T-cell (primary cell): ENCODE data around the gene FRMD5. TPM values are rescaled to one million over a fixed set of nuclear protein-coding genes. Genes with fewer than 3 reads are reported as not detected.

Experiments used
- ATAC-seq, 4 experiments: fragments of 200-7000 bp in 3 of 4; fragments of 150-1000 bp in 1 of 4; cut with Tn5 transposase; replicated peaks in 1 of 4; 1 replicate in 3 of 4; 2 replicates in 1 of 4; pipeline ENCODE4 v1.10.0; 2021; ENCODE audit warnings: moderate library complexity in 3 of 4, mild to moderate bottlenecking in 2 of 4, moderate number of reproducible peaks in 1 of 4
- CTCF ChIA-PET, 2 donors: fragments of 300-600 bp; sonication (Branson Sonifier 250); formaldehyde crosslinking; loops; one replicate each; lab custom pipeline; 2022; ENCODE audit warnings: antibody characterized with exemption in 2 of 2; lab: Charles Lee
- POLR2A ChIA-PET, 2 donors: fragments of 300-600 bp; sonication (Branson Sonifier 250); formaldehyde crosslinking; loops; one replicate each; lab custom pipeline; 2022; ENCODE audit warnings: antibody characterized with exemption in 2 of 2; lab: Charles Lee
- DNase-seq, 35 experiments: peaks; one replicate each; pipeline versions ENCODE4 v3.0.0 to v3.0.0-alpha.2; 2013 to 2023
- H3K27ac ChIP-seq: one replicate; pipeline ENCODE4 v1.5.1; 2013; ENCODE audit warnings: low read length
- H3K27me3 ChIP-seq, 2 experiments: replicated peaks in 1 of 2; 1 replicate in 1 of 2; 2 replicates in 1 of 2; pipeline versions ENCODE4 v1.6.1 to v1.7.0; 2013; ENCODE audit warnings: low read length in 1 of 2, mixed read lengths in 1 of 2; ENCODE audit not compliant: control insufficient read depth in 2 of 2, insufficient read depth in 2 of 2; ENCODE audit errors: extremely low read depth in 1 of 2
- H3K36me3 ChIP-seq, 2 donors: 1 replicate in 1 of 2; 2 replicates in 1 of 2; pipeline versions ENCODE4 v1.6.1 to v1.7.0; 2013; ENCODE audit warnings: low read length in 1 of 2; ENCODE audit not compliant: control insufficient read depth in 2 of 2, insufficient read depth in 1 of 2; ENCODE audit errors: extremely low read depth in 1 of 2
- H3K4me1 ChIP-seq, 2 experiments: 1 replicate in 1 of 2; 2 replicates in 1 of 2; pipeline versions ENCODE4 v1.6.1 to v1.7.0; 2013; ENCODE audit warnings: low read length in 2 of 2, mixed read lengths in 1 of 2; ENCODE audit not compliant: insufficient read depth in 2 of 2, control insufficient read depth in 1 of 2; ENCODE audit errors: extremely low read depth in 1 of 2
- H3K4me3 ChIP-seq, 2 donors: 1 replicate in 1 of 2; 2 replicates in 1 of 2; pipeline versions ENCODE4 v1.5.1 to v1.7.0; 2013; ENCODE audit warnings: mild to moderate bottlenecking in 2 of 2, low read length in 1 of 2, moderate library complexity in 1 of 2; ENCODE audit not compliant: control insufficient read depth in 1 of 2; ENCODE audit errors: extremely low read depth in 1 of 2
- H3K9me3 ChIP-seq: 2 replicates; pipeline ENCODE4 v1.7.0; 2013
- H3K27ac Mint-ChIP-seq, 2 donors: one replicate each; pipeline ENCODE4 v1.8.0; 2020 to 2021; ENCODE audit warnings: mild to moderate bottlenecking in 2 of 2, mixed read lengths in 2 of 2
- H3K27me3 Mint-ChIP-seq, 2 donors: one replicate each; pipeline ENCODE4 v1.8.0; 2021 to 2022; ENCODE audit warnings: mixed read lengths in 2 of 2
- H3K36me3 Mint-ChIP-seq: one replicate; pipeline ENCODE4 v1.8.0; 2021; ENCODE audit warnings: mixed read lengths
- H3K4me1 Mint-ChIP-seq, 3 donors: one replicate each; pipeline ENCODE4 v1.8.0; 2020 to 2022; ENCODE audit warnings: mixed read lengths in 3 of 3, mild to moderate bottlenecking in 1 of 3
- H3K4me3 Mint-ChIP-seq, 3 donors: one replicate each; pipeline ENCODE4 v1.8.0; 2020 to 2022; ENCODE audit warnings: mild to moderate bottlenecking in 3 of 3, mixed read lengths in 3 of 3, moderate library complexity in 3 of 3
- H3K9me3 Mint-ChIP-seq, 3 donors: one replicate each; pipeline ENCODE4 v1.8.0; 2020 to 2022; ENCODE audit warnings: mixed read lengths in 3 of 3
- WGBS: methylation state at CpG from one replicate; pipeline ENCODE4 v1.1.5; 2013; ENCODE audit warnings: missing lambda C conversion rate; ENCODE audit not compliant: insufficient coverage; 5-methylcytosine and 5-hydroxymethylcytosine counted together
- total RNA-seq, 35 experiments: library from RNA in 6 of 35; stranded (reverse) in 6 of 35; fragments of 120-200 nt in 1 of 35; gene quantifications; one replicate each; pipeline versions ENCODE4 v1.2.1 to v1.2.4 and lab custom pipeline; 2013 to 2026

FRMD5 gene
- total RNA-seq, 5 donors from 2014 or later (not counting 1 experiment from before 2014, with no cell fraction given), result 0.09 to 0.26 (median 0.23) TPM; not detected in 2

DNA sequence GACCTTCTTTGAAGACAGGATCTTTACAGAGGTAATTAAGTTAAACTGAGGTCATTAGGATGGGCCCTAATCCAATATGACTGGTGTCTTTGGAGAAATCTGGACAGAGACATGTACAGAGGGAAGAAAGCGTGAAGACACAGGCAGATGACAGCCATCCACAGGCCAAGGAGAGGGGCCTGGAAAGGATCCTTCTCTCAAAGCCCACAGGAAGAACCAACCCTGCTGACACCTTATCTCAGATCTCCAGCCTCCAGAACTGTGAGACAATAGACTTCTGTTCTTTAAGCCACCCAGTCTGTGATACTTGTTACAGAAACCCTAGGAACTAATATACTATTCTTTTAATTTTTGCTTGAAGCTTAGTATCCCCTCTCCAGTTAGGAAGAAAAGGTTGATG, 294.1 kb downstream of the FRMD5 start:
- H3K27me3 ChIP-seq, result no peaks in the 10 kb centered on the region
- ATAC-seq (no peak), DNase-seq (no peak)
- peaks cover 5 to 6% (median 6%) of the 10 kb centered on the region in 3 donors for H3K4me1 Mint-ChIP-seq
- no peak overlapping the region for H3K4me3 ChIP-seq
- H3K4me3 Mint-ChIP-seq, result no peak overlapping the region
- H3K9me3 Mint-ChIP-seq, result no peaks in the 10 kb centered on the region
- H3K4me1 ChIP-seq, result peaks cover 0 to 2% of the 10 kb centered on the region in 2 experiments
- ChIA-PET CTCF (interaction anchor here in 1 of 2 donors (0.6 kb wide), 1 partner anchor 149 kb away, joined by 3 read pairs; no protein-coding TSS in a partner anchor), POLR2A (no interaction called here)
- H3K9me3 ChIP-seq, result no peaks in the 10 kb centered on the region
- H3K36me3 Mint-ChIP-seq, result no peaks in the 10 kb centered on the region
- H3K36me3 ChIP-seq, result no peaks in the 10 kb centered on the region
- no CpG with 5 or more reads among the region's 1 CpG for WGBS
- no peak overlapping the region for H3K27ac Mint-ChIP-seq
- H3K27ac ChIP-seq, result no peak overlapping the region
- no peaks in the 10 kb centered on the region for H3K27me3 Mint-ChIP-seq

DNA sequence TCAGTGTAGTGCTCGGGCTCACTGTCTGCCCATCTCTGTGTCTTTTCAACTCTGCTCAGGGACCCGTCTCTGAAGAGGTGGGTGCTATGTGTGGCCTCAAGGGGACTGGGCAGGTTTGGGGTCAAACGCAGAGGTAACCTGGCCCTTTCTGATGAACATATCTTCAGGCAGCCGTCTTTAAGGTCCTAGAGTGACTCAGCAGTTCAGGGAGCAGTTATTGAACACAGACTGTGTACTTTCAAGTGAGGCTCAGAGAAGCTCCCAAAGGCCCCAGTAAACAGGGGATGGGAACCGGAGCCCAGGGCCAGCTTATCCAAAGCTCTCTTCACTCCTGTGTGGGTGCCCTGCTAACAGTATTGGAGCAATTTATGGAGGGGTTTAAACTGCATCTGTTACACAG, 295.1 kb downstream of the FRMD5 start:
- Mint-ChIP-seq H3K27me3 (no peaks in the 10 kb centered on the region), H3K36me3 (no peaks in the 10 kb centered on the region), H3K27ac (no peak overlapping the region), H3K9me3 (no peaks in the 10 kb centered on the region), H3K4me1 (peaks cover 5 to 6% (median 6%) of the 10 kb centered on the region in 3 donors), H3K4me3 (no peak overlapping the region)
- ATAC-seq, result no peak
- DNase-seq, result no peak
- H3K27ac ChIP-seq, result no peak overlapping the region
- H3K4me3 ChIP-seq, result no peak overlapping the region
- no peaks in the 10 kb centered on the region for H3K36me3 ChIP-seq
- H3K4me1 ChIP-seq, result peaks cover 0 to 2% of the 10 kb centered on the region in 2 experiments
- ChIA-PET POLR2A (no interaction called here), CTCF (no interaction called here)
- no peaks in the 10 kb centered on the region for H3K27me3 ChIP-seq
- no peaks in the 10 kb centered on the region for H3K9me3 ChIP-seq
- 83% methylated on average over 5 of the region's 5 CpGs for WGBS

DNA sequence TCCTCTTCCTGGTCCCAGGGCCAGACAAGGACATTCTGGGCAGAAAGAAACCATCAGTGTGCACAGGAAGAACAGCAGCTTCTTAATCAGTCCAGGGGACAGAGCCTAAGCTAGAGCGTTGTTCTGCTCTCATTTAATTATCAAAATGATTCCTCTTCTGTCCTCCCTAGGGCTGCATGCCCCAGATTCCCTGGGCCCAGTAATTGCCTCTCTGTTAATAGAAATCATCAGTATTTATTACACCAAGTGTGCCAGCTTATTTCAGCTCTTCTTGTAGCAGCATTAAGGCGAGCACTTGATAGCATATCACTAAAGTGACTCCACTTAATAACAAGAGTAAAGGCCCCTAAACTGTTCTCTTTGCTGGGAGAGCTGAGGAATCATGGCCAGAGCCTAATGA, 296.2 kb downstream of the FRMD5 start:
- H3K36me3 ChIP-seq, result no peaks in the 10 kb centered on the region
- DNase-seq (no peak), ATAC-seq (no peak)
- ChIA-PET POLR2A (no interaction called here), CTCF (interaction anchor here in 1 of 2 donors (0.5 kb wide), 1 partner anchor 23 kb away, joined by 5 read pairs; no protein-coding TSS in a partner anchor)
- H3K36me3 Mint-ChIP-seq, result no peaks in the 10 kb centered on the region
- no peak overlapping the region for H3K27ac Mint-ChIP-seq
- H3K4me1 ChIP-seq, result peaks cover 0 to 1% of the 10 kb centered on the region in 2 experiments
- H3K9me3 ChIP-seq, result no peaks in the 10 kb centered on the region
- no peaks in the 10 kb centered on the region for H3K9me3 Mint-ChIP-seq
- H3K4me1 Mint-ChIP-seq, result peaks cover 2 to 4% (median 2%) of the 10 kb centered on the region in 3 donors
- no peaks in the 10 kb centered on the region for H3K27me3 ChIP-seq
- no peak overlapping the region for H3K27ac ChIP-seq
- no peak overlapping the region for H3K4me3 ChIP-seq
- H3K4me3 Mint-ChIP-seq, result no peak overlapping the region
- 100% methylated on average over 1 of the region's 2 CpGs for WGBS
- no peaks in the 10 kb centered on the region for H3K27me3 Mint-ChIP-seq

DNA sequence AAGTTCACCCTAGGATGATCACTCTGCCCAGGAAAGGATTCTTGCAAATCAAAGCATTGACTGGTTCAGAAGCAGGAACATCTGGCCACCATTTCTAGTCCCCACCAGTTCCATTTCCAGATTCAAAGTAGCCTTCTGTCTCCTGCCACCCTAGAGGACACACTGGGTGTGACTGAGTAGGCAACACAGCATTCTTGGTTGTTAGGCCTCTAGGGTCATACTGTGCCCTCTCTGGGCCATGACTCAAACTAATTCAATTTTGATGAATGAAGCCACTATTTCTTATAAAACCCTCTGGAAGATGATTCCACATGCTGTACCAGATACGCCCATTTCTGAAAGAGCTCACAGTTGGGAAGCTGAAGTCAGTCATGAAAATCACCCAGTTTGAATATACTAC, 298.5 kb downstream of the FRMD5 start:
- DNase-seq (no peak), ATAC-seq (no peak)
- H3K9me3 Mint-ChIP-seq, result no peaks in the 10 kb centered on the region
- no peaks in the 10 kb centered on the region for H3K9me3 ChIP-seq
- H3K4me1 ChIP-seq, result no peaks in the 10 kb centered on the region
- H3K27me3 ChIP-seq, result no peaks in the 10 kb centered on the region
- no peaks in the 10 kb centered on the region for H3K36me3 Mint-ChIP-seq
- no peak overlapping the region for H3K27ac Mint-ChIP-seq
- H3K27me3 Mint-ChIP-seq, result no peaks in the 10 kb centered on the region
- no peaks in the 10 kb centered on the region for H3K36me3 ChIP-seq
- ChIA-PET POLR2A (no interaction called here), CTCF (no interaction called here)
- H3K4me3 Mint-ChIP-seq, result no peak overlapping the region
- H3K27ac ChIP-seq, result no peak overlapping the region
- no peak overlapping the region for H3K4me3 ChIP-seq
- WGBS, result no CpG with 5 or more reads among the region's 1 CpG
- H3K4me1 Mint-ChIP-seq, result no peaks in the 10 kb centered on the region

DNA sequence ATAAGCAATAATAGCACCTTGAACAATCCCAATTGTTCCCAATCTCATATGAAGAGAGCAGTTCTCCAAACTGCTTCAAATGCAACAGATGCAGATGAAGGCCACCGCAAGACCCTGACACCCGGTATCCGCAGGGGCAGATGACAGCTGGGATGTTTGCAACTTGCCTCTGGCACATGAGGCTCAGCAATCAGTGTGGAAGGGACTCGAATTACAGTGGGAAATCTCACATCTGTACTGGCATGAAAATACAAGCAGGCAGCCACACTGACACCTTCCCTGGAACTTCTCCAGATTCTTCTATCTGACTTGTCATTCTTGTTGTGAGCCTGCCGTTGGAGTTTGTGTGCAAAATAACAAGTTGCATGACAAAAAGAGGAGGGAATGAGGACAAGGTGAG, 299.5 kb downstream of the FRMD5 start:
- H3K27ac Mint-ChIP-seq, result no peak overlapping the region
- no peaks in the 10 kb centered on the region for H3K36me3 Mint-ChIP-seq

DNA sequence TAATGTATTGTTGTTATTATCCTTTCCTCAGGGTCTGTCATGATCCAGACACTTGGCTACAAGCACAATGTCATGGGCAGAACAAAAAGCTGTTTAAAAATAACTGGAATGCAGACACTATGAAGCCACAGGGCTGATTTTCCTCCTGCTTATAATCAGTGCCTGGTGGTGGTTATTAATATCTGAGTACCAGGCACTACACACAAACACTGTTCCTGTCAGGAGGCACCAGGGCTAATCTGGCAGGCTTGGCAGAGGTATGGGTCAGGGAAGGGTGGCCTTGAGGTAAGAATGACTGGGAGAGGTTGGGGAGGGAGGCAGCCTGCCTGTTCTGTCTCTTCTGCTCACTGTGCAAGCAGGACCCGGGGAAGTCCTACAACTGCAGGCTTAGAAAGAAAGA, 301.1 kb downstream of the FRMD5 start:
- ATAC-seq (no peak), DNase-seq (no peak)
- H3K27me3 ChIP-seq, result no peaks in the 10 kb centered on the region
- Mint-ChIP-seq H3K4me3 (no peak overlapping the region), H3K27ac (no peak overlapping the region), H3K36me3 (no peaks in the 10 kb centered on the region), H3K9me3 (no peaks in the 10 kb centered on the region), H3K4me1 (no peaks in the 10 kb centered on the region), H3K27me3 (no peaks in the 10 kb centered on the region)
- H3K27ac ChIP-seq, result no peak overlapping the region
- ChIA-PET POLR2A (no interaction called here), CTCF (no interaction called here)
- H3K36me3 ChIP-seq, result no peaks in the 10 kb centered on the region
- H3K4me3 ChIP-seq, result no peak overlapping the region
- no peaks in the 10 kb centered on the region for H3K9me3 ChIP-seq
- no peaks in the 10 kb centered on the region for H3K4me1 ChIP-seq
- 100% methylated on average over 1 of the region's 1 CpG for WGBS

More for the DNA sequence above, 299.5 kb downstream of the FRMD5 start:
- Histone ChIP-seq H3K27me3 (no peaks in the 10 kb centered on the region), H3K4me3 (no peak overlapping the region), H3K36me3 (no peaks in the 10 kb centered on the region), H3K9me3 (no peaks in the 10 kb centered on the region), H3K27ac (no peak overlapping the region), H3K4me1 (no peaks in the 10 kb centered on the region)
- no peaks in the 10 kb centered on the region for H3K9me3 Mint-ChIP-seq
- POLR2A ChIA-PET, result interaction anchor here in 1 of 2 donors (0.6 kb wide), 1 partner anchor 71 kb away, joined by 19 read pairs; the partner anchor contains the start of gene MFAP1
- H3K27me3 Mint-ChIP-seq, result no peaks in the 10 kb centered on the region
- no peaks in the 10 kb centered on the region for H3K4me1 Mint-ChIP-seq
- no peak overlapping the region for H3K4me3 Mint-ChIP-seq
- ATAC-seq (no peak), DNase-seq (no peak)
- CTCF ChIA-PET, result no interaction called here
- WGBS, result 90% methylated on average over 4 of the region's 5 CpGs

DNA sequence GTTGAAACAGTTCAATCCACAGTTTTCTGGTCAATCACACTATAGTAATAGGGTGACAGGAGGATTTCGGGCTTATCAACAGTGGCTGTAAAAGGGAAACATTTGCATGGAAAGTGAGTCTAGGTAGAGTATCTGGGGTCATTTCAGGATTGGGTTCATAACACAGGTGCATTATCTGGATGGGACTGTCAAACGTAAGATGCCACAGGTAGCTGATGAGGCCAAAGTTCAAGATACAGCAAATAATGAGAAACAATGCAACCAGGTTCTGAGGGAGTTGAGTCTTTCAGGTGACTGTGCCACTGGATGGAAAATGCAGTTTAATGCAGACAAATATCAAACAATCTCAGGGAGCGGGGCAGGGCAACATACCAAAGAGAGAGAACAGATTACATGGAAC, 306.0 kb downstream of the FRMD5 start:
- Mint-ChIP-seq H3K27ac (no peak overlapping the region), H3K4me1 (no peaks in the 10 kb centered on the region), H3K27me3 (no peaks in the 10 kb centered on the region), H3K9me3 (no peaks in the 10 kb centered on the region), H3K4me3 (no peak overlapping the region), H3K36me3 (no peaks in the 10 kb centered on the region)
- H3K27ac ChIP-seq, result no peak overlapping the region
- H3K36me3 ChIP-seq, result no peaks in the 10 kb centered on the region
- no peak for DNase-seq
- H3K9me3 ChIP-seq, result no peaks in the 10 kb centered on the region
- POLR2A ChIA-PET, result no interaction called here
- ATAC-seq, result no peak
- 83% methylated on average over 1 of the region's 3 CpGs for WGBS
- CTCF ChIA-PET, result no interaction called here
- H3K4me1 ChIP-seq, result no peaks in the 10 kb centered on the region
- H3K27me3 ChIP-seq, result peaks cover 0 to 2% of the 10 kb centered on the region in 2 experiments
- H3K4me3 ChIP-seq, result no peak overlapping the region
